Neural crest cell (in vitro differentiated cells): ENCODE measurements around the gene CCDC178. TPM values are rescaled to one million over a fixed set of nuclear protein-coding genes. Genes with fewer than 3 reads are reported as not detected.
"Not testable (repeated sequence)": the region's sequence is repeated elsewhere in the genome, so short reads cannot be mapped to it uniquely, and the experiment has no call there.

Experiments used
- DNase-seq: peaks from one replicate; pipeline ENCODE4 v3.0.0; 2021; ENCODE audit warnings: low read depth, mixed read lengths, low spot score
- H3K27ac Mint-ChIP-seq: one replicate; pipeline ENCODE4 v1.8.0; 2021; ENCODE audit warnings: mild to moderate bottlenecking, mixed read lengths; ENCODE audit not compliant: unreplicated experiment
- H3K27me3 Mint-ChIP-seq: 2 replicates; pipeline ENCODE4 v1.8.0; 2021; ENCODE audit warnings: low read depth, mild to moderate bottlenecking, mixed read lengths
- H3K36me3 Mint-ChIP-seq: 2 replicates; pipeline ENCODE4 v1.8.0; 2021; ENCODE audit warnings: low read depth, mild to moderate bottlenecking, mixed read lengths
- H3K4me1 Mint-ChIP-seq: 2 replicates; pipeline ENCODE4 v1.8.0; 2021; ENCODE audit warnings: mixed read lengths
- H3K4me3 Mint-ChIP-seq: one replicate; pipeline ENCODE4 v1.8.0; 2021; ENCODE audit warnings: mild to moderate bottlenecking, mixed read lengths
- H3K9me3 Mint-ChIP-seq: 2 replicates; pipeline ENCODE4 v1.8.0; 2021; ENCODE audit warnings: mixed read lengths
- total RNA-seq: library from RNA; stranded (reverse); gene quantifications from 2 replicates; pipeline ENCODE4 v1.2.1, GENCODE V29; 2021
- TF ChIP-seq, protein P1 (sequence below): fragments of 200-600 bp; sonication (generic); conservative IDR thresholded peaks from 2 replicates; pipeline ENCODE4 v1.5.0; 2021; ENCODE audit warnings: antibody characterized with exemption, mild to moderate bottlenecking

CCDC178 gene
- total RNA-seq, 1 donor from 2014 or later = 0.42 TPM

DNA sequence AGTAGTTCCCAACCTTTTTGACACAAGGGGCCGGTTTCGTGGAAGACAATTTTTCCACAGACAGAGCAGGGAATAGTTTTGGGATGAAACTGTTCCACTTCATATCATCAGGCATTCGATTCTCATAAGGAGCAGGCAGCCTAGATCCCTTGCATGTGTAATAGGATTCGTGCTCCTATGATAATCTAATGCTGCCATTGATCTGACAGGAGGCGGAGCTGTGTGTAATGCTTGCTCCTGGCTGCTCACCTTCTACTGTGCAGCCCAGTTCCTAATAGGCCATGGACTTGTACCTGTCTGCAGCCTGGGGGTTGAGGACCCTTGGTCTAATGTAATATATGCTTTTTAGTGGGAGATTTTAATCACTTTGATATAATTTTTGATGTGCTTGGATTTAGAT is 479.0 kb downstream of the CCDC178 start:
- Mint-ChIP-seq H3K27ac (no peak overlapping the region), H3K4me1 (no peaks in the 10 kb centered on the region), H3K27me3 (no peaks in the 10 kb centered on the region), H3K9me3 (no peaks in the 10 kb centered on the region), H3K4me3 (no peak overlapping the region), H3K36me3 (no peaks in the 10 kb centered on the region)
- DNase-seq = no peak
- TF ChIP-seq, protein P1, sequence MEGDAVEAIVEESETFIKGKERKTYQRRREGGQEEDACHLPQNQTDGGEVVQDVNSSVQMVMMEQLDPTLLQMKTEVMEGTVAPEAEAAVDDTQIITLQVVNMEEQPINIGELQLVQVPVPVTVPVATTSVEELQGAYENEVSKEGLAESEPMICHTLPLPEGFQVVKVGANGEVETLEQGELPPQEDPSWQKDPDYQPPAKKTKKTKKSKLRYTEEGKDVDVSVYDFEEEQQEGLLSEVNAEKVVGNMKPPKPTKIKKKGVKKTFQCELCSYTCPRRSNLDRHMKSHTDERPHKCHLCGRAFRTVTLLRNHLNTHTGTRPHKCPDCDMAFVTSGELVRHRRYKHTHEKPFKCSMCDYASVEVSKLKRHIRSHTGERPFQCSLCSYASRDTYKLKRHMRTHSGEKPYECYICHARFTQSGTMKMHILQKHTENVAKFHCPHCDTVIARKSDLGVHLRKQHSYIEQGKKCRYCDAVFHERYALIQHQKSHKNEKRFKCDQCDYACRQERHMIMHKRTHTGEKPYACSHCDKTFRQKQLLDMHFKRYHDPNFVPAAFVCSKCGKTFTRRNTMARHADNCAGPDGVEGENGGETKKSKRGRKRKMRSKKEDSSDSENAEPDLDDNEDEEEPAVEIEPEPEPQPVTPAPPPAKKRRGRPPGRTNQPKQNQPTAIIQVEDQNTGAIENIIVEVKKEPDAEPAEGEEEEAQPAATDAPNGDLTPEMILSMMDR = no peak

DNA sequence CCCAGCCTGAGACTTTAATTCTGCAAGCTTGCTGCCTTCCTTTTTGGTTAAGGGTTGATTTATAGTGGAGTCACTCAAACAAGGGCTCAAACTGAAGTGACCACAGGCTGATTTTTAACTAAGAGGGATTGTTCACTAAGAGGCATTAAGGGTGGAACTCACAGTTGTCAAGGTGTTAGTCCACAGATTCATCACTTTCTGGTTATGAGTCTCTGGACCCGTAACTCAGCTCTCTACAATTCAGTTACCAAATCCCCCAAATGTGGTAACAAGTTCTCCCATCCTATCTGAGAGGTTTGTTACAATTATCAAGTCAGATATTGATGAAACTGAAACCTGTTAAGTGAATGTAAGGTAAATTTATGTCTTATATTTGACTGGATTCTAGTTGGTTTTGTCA is 481.8 kb downstream of the CCDC178 start:
- DNase-seq = no peak
- no peak overlapping the region for H3K4me3 Mint-ChIP-seq
- TF ChIP-seq, protein P1 = no peak
- H3K27me3 Mint-ChIP-seq = no peaks in the 10 kb centered on the region
- H3K27ac Mint-ChIP-seq = no peak overlapping the region
- H3K4me1 Mint-ChIP-seq = no peaks in the 10 kb centered on the region
- H3K9me3 Mint-ChIP-seq = no peaks in the 10 kb centered on the region
- H3K36me3 Mint-ChIP-seq = no peaks in the 10 kb centered on the region

DNA sequence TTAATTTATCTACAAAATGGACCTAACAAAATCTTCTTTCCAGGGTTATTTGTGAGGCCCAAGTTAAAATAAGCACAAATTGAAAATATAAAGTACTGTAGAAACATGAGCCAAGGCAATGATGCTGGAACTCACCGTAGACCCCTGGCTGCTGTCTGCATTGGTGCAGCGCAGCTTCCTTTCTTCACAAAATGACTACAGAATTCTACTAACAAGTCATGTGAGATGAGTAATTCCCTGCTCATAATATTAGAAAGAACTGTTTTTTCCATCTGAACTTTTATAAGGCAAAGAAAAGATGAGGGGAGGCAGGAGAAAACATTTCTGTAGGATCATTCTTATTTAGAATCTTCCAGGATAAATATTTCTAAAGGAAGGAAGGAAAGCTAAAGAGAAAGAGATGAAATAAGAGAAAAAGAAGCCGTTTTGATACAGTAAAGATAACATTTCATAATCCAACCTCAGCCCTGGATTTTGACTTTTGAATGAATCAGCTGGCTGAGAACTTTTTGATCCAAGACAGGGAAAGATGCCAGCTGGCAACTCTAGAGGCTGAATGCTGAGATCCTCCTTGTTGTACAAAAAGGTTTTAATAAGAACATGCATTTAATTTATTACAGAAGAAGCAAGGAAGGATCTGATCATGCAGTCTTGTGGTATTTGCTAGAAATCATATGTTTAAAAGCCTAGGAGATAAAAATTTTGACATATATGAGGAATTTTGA is 483.8 kb downstream of the CCDC178 start:
- DNase-seq = no peak
- H3K27me3 Mint-ChIP-seq = no peaks in the 10 kb centered on the region
- no peak overlapping the region for H3K27ac Mint-ChIP-seq
- peaks cover 3% of the 10 kb centered on the region for H3K36me3 Mint-ChIP-seq
- H3K4me3 Mint-ChIP-seq = no peak overlapping the region
- H3K4me1 Mint-ChIP-seq = no peaks in the 10 kb centered on the region
- TF ChIP-seq, protein P1 = no peak
- H3K9me3 Mint-ChIP-seq = peaks cover 4% of the 10 kb centered on the region

DNA sequence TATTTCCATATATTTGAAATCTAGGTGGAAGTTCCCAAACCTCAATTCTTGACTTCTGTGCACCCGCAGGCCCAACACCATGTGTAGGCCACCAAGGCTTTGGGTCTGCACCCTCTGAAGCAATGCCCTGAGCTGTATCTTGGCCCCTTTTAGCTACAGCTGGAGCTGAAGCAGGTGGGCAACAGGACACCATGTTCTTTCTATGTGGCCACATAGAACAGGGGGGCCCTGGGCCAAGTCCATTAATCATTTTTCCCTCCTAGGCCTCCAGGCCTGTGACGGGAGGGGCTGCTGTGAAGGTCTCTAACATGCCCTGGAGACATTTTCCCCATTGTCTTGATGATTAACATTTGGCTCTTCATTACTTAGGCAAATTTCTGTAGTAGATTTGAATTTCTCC is 488.2 kb downstream of the CCDC178 start:
- H3K4me3 Mint-ChIP-seq, H3K36me3 Mint-ChIP-seq, DNase-seq, H3K27ac Mint-ChIP-seq, H3K4me1 Mint-ChIP-seq, H3K9me3 Mint-ChIP-seq, H3K27me3 Mint-ChIP-seq: not testable (repeated sequence)

DNA sequence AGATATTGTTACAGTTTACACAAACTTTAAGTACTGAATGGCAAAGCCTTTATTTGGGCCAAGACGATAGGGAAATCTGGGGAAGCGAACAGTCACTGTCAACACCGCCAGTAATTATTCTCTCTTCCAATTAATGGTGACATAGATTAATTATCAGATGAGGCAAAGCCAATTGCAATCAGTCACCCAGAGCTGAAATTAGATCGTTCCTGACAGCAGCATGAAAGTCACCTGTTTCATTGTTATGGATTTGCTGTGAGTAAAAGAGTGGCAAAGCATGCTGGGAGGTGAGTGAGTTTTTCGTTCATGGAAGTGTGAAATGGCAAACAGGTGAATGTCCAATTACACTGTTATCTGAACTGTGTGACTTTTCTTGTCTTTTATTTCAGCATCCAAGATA is 502.9 kb downstream of the CCDC178 start:
- H3K4me1 Mint-ChIP-seq = peaks cover 10% of the 10 kb centered on the region
- no peaks in the 10 kb centered on the region for H3K36me3 Mint-ChIP-seq
- H3K4me3 Mint-ChIP-seq = no peak overlapping the region
- H3K27ac Mint-ChIP-seq = no peak overlapping the region
- no peak for DNase-seq
- no peaks in the 10 kb centered on the region for H3K27me3 Mint-ChIP-seq
- TF ChIP-seq, protein P1 = no peak
- peaks cover 5% of the 10 kb centered on the region for H3K9me3 Mint-ChIP-seq

DNA sequence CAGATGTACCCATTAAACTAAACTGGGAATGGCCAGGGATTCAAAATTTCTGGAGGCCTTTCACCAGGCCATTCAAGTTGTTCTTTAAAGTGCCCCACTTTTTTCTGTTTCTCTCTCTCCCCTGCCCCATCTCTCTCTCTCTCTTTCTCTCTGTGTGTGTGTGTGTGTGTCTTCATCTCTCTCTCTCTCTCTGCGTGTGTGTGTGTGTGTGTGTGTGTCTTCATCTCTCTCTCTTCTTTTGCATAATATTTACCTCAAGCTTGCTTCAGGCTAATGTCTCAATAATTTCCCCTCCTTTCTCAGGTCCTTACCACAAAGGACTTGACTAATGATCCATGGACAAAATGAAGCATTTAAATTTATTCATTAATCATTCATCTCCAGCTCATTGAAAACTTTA is 503.5 kb downstream of the CCDC178 start:
- TF ChIP-seq, protein P1 = no peak
- peaks cover 10% of the 10 kb centered on the region for H3K4me1 Mint-ChIP-seq
- no peaks in the 10 kb centered on the region for H3K27me3 Mint-ChIP-seq
- H3K36me3 Mint-ChIP-seq = no peaks in the 10 kb centered on the region
- no peak overlapping the region for H3K27ac Mint-ChIP-seq
- H3K9me3 Mint-ChIP-seq = peaks cover 5% of the 10 kb centered on the region
- no peak overlapping the region for H3K4me3 Mint-ChIP-seq
- DNase-seq = no peak
